Lower leg skin (tissue), 4 donors: ENCODE measurements around the gene PLSCR3. TPM values are rescaled to one million over a fixed set of nuclear protein-coding genes. Genes with fewer than 3 reads are reported as not detected.

Experiments used
- DNase-seq, 2 donors: peaks; one replicate each; pipeline ENCODE4 v3.0.0-alpha.2; 2019; ENCODE audit warnings: low spot score in 2 of 2
- H3K4me3 ChIP-seq: fragments of 200-600 bp; sonication (generic); 2 replicates; pipeline ENCODE4 v1.5.1; 2017; ENCODE audit warnings: mild to moderate bottlenecking, low read depth; ENCODE audit not compliant: poor library complexity, severe bottlenecking
- POLR2A ChIP-seq, 2 donors: fragments of 450-650 bp; IDR thresholded peaks; one replicate each; pipeline ENCODE4 v1.6.1; 2016 to 2017; ENCODE audit warnings: antibody characterized with exemption in 2 of 2, mild to moderate bottlenecking in 1 of 2, moderate library complexity in 1 of 2
- WGBS, 2 donors: methylation state at CpG; one replicate each; pipeline ENCODE4 v1.1.5; 2018; 5-methylcytosine and 5-hydroxymethylcytosine counted together
- intact Hi-C: fragments of 100-400 bp; cut with DNase I; formaldehyde crosslinking; loops from one replicate; pipeline ENCODE4 v1.15.0; 2023; ENCODE audit warnings: low total_unique reads
- total RNA-seq, 4 donors: library from RNA; depleted of rRNA; stranded (reverse); fragments of >200 nt; gene quantifications; one replicate each; pipeline ENCODE4 v1.1.0, GENCODE V29; 2016
- TF ChIP-seq, protein P1 (sequence below), 3 donors: fragments of 450-650 bp; IDR thresholded peaks; one replicate each; pipeline ENCODE4 v1.5.1; 2016; ENCODE audit warnings: antibody characterized with exemption in 3 of 3, mild to moderate bottlenecking in 3 of 3, moderate library complexity in 2 of 3

PLSCR3 gene
- total RNA-seq, result 10 to 100 TPM; 21.6 to 38.1 (median 24.5) TPM

DNA sequence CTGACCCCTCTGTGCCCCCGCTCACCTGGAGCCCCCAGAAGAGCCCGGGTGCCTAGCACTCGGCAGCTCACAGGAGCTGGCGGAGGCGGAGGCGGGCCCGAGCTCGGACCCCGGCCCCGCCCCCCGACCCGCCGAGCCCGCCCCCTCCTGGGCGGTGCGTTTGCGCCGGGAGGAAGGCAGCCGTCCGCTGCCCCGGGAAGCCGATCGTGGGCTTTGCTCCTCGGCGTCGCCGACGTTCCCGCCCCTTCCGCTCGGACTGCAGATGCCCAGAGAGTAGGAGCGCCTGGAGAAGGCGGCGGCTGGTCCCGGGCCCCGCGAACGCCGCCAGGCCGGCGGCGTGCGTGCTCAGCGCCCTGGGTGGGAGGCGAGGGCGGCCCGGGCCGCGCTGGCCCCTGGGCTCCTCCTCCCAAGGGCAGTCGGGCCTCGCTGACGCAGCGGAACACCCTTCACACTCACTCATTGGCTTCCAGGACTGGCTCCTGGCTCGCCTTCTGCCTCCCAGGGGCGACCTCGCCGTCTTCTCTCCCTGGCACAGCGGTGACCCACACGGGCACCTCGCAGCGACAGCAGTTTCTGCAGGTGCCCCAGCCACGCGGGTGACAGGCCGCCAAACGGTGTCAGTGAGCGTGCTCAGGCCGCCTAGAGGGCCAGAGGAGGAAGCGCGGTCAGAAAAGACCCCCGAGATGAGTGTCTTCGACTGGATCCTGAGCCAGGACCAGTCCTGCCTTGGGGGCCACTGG is at the start of gene PLSCR3:
PLSCR3 (minus strand) TSS at position 74 of the 740 bp plus-strand sequence. CDS start 415 bp downstream, outside the sequence.
- peak within 1 kb of the TSS; percentile 61 for H3K4me3 ChIP-seq
- 0 to 2% methylated on average over 21 of the region's 71 CpGs for WGBS, 2 donors
- TF ChIP-seq, protein P1, sequence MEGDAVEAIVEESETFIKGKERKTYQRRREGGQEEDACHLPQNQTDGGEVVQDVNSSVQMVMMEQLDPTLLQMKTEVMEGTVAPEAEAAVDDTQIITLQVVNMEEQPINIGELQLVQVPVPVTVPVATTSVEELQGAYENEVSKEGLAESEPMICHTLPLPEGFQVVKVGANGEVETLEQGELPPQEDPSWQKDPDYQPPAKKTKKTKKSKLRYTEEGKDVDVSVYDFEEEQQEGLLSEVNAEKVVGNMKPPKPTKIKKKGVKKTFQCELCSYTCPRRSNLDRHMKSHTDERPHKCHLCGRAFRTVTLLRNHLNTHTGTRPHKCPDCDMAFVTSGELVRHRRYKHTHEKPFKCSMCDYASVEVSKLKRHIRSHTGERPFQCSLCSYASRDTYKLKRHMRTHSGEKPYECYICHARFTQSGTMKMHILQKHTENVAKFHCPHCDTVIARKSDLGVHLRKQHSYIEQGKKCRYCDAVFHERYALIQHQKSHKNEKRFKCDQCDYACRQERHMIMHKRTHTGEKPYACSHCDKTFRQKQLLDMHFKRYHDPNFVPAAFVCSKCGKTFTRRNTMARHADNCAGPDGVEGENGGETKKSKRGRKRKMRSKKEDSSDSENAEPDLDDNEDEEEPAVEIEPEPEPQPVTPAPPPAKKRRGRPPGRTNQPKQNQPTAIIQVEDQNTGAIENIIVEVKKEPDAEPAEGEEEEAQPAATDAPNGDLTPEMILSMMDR (IDR thresholded peaks at IDR 0.05), result no peak
- TF ChIP-seq POLR2A (IDR thresholded peaks at IDR 0.05), result peak in 1 of 2 donors; percentile 89
- peak; percentile 73 to 97 for DNase-seq
- intact Hi-C loops, result no loop called here

DNA sequence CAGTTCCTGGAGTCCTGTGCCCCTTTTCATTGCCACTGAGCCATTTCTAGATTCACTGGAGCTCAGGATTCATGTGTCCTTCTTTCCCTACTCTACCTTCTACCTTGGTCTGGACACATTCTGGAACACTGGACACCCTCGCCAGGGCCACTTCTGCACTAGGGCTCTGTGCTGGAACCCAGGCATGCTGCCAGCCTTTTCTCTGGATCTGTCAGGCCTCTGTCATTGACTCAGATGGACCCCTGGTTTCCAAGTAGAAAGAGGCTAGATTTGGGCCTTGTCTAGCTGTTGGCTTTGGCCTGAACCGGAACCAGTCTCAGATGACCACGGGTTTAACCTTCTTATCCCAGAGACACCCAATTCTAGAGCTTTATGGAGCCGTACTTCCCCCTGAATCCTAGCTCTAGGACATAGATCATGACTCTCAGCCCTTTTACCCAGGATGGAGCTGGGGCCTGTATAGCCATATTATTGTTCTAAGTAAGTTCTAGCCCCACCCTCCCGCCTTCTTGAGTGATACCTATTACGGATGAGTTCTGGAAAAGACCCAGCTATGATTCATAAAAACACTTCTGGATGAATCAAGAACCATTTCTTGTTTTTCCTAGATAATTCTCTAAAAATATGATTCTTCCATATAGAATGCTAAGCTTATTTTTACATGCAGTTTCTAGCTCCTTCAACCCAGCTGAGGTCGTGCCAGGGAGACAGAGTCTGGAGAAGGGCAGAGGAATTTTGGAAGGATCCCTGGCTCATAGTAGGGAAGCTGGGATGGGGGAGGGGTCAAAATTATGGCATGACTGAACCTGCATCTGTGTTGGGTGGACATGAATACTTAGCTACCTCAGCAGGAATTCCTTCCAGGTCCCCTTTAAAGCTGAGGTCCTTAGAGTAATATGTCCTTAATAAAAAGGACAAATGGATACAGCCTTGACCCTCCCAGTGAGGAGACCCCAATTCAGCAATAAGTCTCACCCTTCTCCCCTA is 49.5 kb upstream of the PLSCR3 start:
- intact Hi-C loops, result no loop called here
- WGBS, 2 donors, result 67 to 79% methylated on average over 7 of the region's 7 CpGs
- peak in 1 of 2 donors; percentile 82 for DNase-seq
- TF ChIP-seq, protein P1 (IDR thresholded peaks at IDR 0.05), result no peak
- TF ChIP-seq POLR2A (IDR thresholded peaks at IDR 0.05), result no peak
- H3K4me3 ChIP-seq, result no peak overlapping the region

DNA sequence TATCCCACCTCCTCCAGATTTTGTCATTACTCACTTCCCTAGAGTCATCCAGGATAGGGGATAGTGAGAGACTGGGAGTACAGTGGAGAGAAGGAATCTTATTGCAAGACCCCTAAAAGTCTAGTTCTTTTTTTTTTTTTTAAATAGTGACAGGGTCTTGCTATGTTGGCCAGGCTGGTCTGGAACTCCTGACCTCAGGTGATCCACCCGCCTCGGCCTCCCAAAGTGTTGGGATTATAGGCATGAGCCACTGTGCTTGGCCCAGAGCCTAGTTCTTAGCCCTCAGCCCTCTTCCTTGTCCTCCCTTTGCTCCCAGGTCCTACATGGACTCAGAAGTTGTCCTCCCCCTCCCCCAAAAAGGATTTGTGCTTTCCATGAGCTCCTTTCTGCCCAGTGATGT is 47.8 kb upstream of the PLSCR3 start:
- 92 to 97% methylated on average over 2 of the region's 2 CpGs for WGBS, 2 donors
- intact Hi-C loops, result no loop called here

DNA sequence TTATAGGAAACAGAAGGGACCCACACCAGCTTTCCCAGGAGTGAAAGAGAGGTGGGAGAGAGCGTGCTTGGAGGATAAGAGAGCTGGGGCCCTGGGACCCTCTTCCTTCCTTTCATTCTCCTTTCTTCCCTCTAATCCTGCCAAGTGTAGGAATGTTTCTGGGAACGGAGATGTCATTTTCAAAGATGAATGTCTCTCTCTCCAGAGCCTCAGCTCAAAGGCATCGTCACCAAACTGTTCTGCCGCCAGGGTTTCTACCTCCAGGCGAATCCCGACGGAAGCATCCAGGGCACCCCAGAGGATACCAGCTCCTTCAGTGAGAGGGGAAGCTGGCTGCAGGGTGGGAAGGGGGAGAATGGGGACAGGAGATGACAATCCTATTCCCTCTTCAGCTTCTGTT is 46.9 kb upstream of the PLSCR3 start:
- H3K4me3 ChIP-seq, result no peak overlapping the region
- intact Hi-C loops, result no loop called here
- WGBS, 2 donors, result 59 to 63% methylated on average over 7 of the region's 7 CpGs
- no peak for DNase-seq
- TF ChIP-seq, protein P1 (IDR thresholded peaks at IDR 0.05), result no peak
- TF ChIP-seq POLR2A (IDR thresholded peaks at IDR 0.05), result no peak

More for the DNA sequence above, 47.8 kb upstream of the PLSCR3 start:
- no peak overlapping the region for H3K4me3 ChIP-seq
- no peak for TF ChIP-seq POLR2A (IDR thresholded peaks at IDR 0.05)
- TF ChIP-seq, protein P1 (IDR thresholded peaks at IDR 0.05), result no peak
- DNase-seq, result no peak

DNA sequence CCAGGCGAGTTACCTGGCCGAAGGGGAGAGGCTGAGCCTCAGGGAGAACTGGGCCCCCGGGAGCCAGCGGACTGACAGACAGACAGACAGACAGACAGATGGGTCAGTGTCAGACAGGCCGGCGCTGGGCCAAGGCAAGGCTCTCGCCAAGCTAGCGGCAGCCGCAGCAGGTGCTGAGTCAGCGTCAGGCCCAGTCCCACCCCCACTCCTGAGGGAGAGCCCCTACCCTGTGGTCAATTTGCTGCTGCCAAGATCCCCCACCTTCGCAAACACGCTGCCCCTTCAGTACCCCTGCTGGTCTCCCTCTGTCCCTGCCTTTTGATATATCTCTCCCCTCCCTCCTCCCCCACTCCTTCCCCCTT is 46.5 kb upstream of the PLSCR3 start:
- 7 to 21% methylated on average over 8 to 12 of the region's 12 CpGs for WGBS, 2 donors
- intact Hi-C loops, result no loop called here
- TF ChIP-seq POLR2A (IDR thresholded peaks at IDR 0.05), result no peak
- TF ChIP-seq, protein P1 (IDR thresholded peaks at IDR 0.05), result no peak
- H3K4me3 ChIP-seq, result no peak overlapping the region
- no peak for DNase-seq
